Measurements from ENCODE around the gene TRIM2.

DNA sequence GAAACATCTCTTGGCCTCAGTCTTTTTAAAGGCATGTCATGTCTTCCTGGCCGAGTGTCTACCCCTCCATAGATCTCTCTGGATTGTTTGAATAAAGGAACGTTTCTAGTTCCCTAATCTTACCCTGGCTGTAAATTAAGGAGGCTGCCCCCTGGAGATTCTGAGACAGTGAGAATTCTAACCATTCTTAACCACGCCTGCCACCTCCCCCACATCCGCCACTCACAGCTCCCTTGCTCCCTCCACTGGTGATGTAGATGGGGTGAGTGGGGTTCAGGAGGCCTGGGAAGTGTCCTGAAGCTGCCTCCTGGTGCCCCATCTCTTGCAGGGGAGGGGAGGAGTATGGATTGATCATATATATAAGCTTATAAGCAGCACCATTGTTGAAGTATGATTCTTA, 48.0 kb upstream of the TRIM2 start:
- TF ChIP-seq, protein P1, sequence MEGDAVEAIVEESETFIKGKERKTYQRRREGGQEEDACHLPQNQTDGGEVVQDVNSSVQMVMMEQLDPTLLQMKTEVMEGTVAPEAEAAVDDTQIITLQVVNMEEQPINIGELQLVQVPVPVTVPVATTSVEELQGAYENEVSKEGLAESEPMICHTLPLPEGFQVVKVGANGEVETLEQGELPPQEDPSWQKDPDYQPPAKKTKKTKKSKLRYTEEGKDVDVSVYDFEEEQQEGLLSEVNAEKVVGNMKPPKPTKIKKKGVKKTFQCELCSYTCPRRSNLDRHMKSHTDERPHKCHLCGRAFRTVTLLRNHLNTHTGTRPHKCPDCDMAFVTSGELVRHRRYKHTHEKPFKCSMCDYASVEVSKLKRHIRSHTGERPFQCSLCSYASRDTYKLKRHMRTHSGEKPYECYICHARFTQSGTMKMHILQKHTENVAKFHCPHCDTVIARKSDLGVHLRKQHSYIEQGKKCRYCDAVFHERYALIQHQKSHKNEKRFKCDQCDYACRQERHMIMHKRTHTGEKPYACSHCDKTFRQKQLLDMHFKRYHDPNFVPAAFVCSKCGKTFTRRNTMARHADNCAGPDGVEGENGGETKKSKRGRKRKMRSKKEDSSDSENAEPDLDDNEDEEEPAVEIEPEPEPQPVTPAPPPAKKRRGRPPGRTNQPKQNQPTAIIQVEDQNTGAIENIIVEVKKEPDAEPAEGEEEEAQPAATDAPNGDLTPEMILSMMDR (conservative IDR thresholded peaks at IDR 0.05) = no peak
- no peak for TF ChIP-seq EZH2 (IDR thresholded peaks at IDR 0.05; ENCODE audit: low read depth)

All from PC-9 (cell line).